HepG2 (cell line): ENCODE results near the gene CFD.

Experiments
- GATAD1 ChIP-seq: IDR thresholded peaks from 2 replicates; pipeline ENCODE4 v1.6.1; 2016; ENCODE audit warnings: missing genetic modification reagents, missing compliant biosample characterization
- MAZ ChIP-seq, 2 experiments: sonication (generic) in 1 of 2; formaldehyde crosslinking in 1 of 2; IDR thresholded peaks; 2 replicates each; pipeline versions ENCODE4 v1.5.0 to v1.6.1; 2012 to 2020; ENCODE audit warnings: low read depth in 2 of 2, mild to moderate bottlenecking in 2 of 2, borderline replicate concordance in 1 of 2, improper control_type of control experiment in 1 of 2, low read length in 1 of 2, missing genetic modification reagents in 1 of 2, moderate library complexity in 1 of 2

- TF ChIP-seq GATAD1 (CRISPR knock-in tag) (no peak), MAZ (IDR thresholded peaks at IDR 0.05; ENCODE audit: borderline replicate concordance, low read depth, low read length) (no peak), MAZ (CRISPR knock-in tag; IDR thresholded peaks at IDR 0.05; ENCODE audit: low read depth) (no peak)
Observed at GRCh38 chr19:816500-816857, 43.0 kb upstream of the CFD start.
